Measurements from ENCODE around the gene TGM2.

Gene TGM2

DNA sequence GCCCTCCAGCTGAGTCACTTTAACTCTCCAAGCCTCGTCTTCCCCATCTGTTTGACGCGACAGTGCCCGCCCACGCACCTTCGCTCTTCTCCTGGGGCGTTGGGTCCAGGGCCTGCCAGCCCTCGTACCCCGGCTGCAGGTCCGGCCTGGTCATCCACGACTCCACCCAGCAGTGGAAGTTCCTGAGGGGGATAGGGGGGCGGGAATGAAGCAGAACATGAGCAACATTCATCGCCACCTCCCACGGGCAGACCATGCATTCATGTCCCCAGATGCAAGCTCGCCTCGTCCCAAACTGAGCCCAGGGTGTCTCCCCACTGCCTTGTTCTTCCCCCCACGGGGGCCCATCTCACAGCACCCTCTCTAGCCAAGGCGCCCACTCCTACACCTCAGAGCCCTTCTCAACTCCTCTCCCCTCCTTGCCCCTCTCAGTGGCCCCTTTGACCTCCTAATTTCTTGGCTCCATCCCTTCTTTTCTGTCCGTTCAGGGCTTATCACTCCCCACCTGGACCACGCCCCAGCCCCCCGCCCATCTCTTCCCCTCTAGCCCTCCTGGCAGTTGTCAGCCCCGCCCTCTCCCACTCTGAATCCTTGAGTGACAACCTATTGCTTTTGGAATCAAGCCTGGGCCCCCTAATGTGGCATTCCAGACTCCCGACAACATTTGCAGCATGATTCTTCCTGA is 23.7 kb downstream of the TGM2 start:
- Histone ChIP-seq H3K9me3 (replicated peaks; ENCODE audit: insufficient read depth, low read length) (no peaks in the 10 kb centered on the region), H3K36me3 (replicated peaks; ENCODE audit: insufficient read depth, low read length) (no peaks in the 10 kb centered on the region), H3F3A (ENCODE audit: insufficient read depth, low read length) (no peaks in the 10 kb centered on the region), H3K4me2 (ENCODE audit: low read depth, low read length) (no peak overlapping the region), H3K79me2 (ENCODE audit: low read length) (no peaks in the 10 kb centered on the region), H3K27ac (ENCODE audit: low read length) (no peak overlapping the region), H3K27me3 (replicated peaks; ENCODE audit: insufficient read depth, low read length) (no peaks in the 10 kb centered on the region), H4K20me1 (ENCODE audit: insufficient read depth, low read length) (no peaks in the 10 kb centered on the region), H3K9me2 (replicated peaks; ENCODE audit: insufficient read depth, low read length) (no peaks in the 10 kb centered on the region), H3K9ac (ENCODE audit: low read length) (no peak overlapping the region), H2AFZ (ENCODE audit: low read length) (no peak overlapping the region), H3K4me3 (ENCODE audit: low read length) (no peak overlapping the region), H3K4me1 (ENCODE audit: low read length) (peaks cover 18% of the 10 kb centered on the region)
- TF ChIP-seq, protein P1, sequence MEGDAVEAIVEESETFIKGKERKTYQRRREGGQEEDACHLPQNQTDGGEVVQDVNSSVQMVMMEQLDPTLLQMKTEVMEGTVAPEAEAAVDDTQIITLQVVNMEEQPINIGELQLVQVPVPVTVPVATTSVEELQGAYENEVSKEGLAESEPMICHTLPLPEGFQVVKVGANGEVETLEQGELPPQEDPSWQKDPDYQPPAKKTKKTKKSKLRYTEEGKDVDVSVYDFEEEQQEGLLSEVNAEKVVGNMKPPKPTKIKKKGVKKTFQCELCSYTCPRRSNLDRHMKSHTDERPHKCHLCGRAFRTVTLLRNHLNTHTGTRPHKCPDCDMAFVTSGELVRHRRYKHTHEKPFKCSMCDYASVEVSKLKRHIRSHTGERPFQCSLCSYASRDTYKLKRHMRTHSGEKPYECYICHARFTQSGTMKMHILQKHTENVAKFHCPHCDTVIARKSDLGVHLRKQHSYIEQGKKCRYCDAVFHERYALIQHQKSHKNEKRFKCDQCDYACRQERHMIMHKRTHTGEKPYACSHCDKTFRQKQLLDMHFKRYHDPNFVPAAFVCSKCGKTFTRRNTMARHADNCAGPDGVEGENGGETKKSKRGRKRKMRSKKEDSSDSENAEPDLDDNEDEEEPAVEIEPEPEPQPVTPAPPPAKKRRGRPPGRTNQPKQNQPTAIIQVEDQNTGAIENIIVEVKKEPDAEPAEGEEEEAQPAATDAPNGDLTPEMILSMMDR (IDR thresholded peaks at IDR 0.05; ENCODE audit: low read length): no peak
- TF ChIP-seq EZH2 (optimal IDR thresholded peaks at IDR 0.05; ENCODE audit: low read depth, low read length) (no peak), EZH2phosphoT487 (IDR thresholded peaks at IDR 0.05; ENCODE audit: low read length) (no peak)
- DNase-seq: no peak

DNA sequence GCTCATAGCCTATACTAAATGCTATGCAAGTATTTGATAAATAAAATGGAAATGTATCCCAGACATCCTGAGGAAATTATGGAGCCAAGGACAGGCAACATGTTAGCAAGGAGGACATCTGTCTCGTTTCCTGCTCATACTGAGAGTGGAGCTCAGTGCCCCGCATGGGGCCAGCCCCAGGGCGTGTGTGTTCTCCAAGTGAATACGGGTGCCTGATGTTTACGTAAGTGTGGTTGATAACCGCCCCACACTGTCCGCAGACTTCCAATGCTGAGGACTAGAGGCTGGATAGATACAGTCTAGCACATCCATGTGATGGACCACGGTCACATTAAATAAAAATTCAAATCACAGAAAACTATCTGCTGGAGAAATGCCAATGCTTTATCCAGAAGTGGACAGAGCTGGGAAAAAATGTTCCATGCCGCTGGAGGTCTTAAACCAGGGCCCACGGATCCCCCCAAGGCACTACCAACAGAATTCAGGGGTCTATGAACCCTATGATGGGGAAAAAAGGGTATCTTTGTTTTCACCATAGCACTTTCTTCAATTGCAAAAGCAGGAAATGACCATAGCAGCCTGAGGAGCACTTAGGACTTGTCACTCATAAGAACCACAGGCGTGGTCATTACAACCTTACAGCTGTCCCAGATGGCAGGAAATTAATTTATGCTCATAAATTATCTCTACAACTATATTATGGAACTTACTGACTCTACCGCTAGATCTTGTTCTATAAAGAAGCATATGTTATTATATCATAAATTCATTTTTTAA is 24.9 kb downstream of the TGM2 start:
- Histone ChIP-seq H3K9me2 (replicated peaks; ENCODE audit: insufficient read depth, low read length) (no peaks in the 10 kb centered on the region), H2AFZ (ENCODE audit: low read length) (no peak overlapping the region), H3K27ac (ENCODE audit: low read length) (no peak overlapping the region), H3K9me3 (replicated peaks; ENCODE audit: insufficient read depth, low read length) (no peaks in the 10 kb centered on the region), H3K4me1 (ENCODE audit: low read length) (peaks cover 18% of the 10 kb centered on the region), H3K79me2 (ENCODE audit: low read length) (no peaks in the 10 kb centered on the region), H3K9ac (ENCODE audit: low read length) (no peak overlapping the region), H3K4me2 (ENCODE audit: low read depth, low read length) (no peak overlapping the region), H3F3A (ENCODE audit: insufficient read depth, low read length) (no peaks in the 10 kb centered on the region), H4K20me1 (ENCODE audit: insufficient read depth, low read length) (no peaks in the 10 kb centered on the region), H3K27me3 (replicated peaks; ENCODE audit: insufficient read depth, low read length) (no peaks in the 10 kb centered on the region), H3K36me3 (replicated peaks; ENCODE audit: insufficient read depth, low read length) (no peaks in the 10 kb centered on the region), H3K4me3 (ENCODE audit: low read length) (no peak overlapping the region)
- DNase-seq: no peak
- TF ChIP-seq, protein P1 (IDR thresholded peaks at IDR 0.05; ENCODE audit: low read length): no peak
- TF ChIP-seq EZH2phosphoT487 (IDR thresholded peaks at IDR 0.05; ENCODE audit: low read length): no peak
- no peak for TF ChIP-seq EZH2 (optimal IDR thresholded peaks at IDR 0.05; ENCODE audit: low read depth, low read length)

DNA sequence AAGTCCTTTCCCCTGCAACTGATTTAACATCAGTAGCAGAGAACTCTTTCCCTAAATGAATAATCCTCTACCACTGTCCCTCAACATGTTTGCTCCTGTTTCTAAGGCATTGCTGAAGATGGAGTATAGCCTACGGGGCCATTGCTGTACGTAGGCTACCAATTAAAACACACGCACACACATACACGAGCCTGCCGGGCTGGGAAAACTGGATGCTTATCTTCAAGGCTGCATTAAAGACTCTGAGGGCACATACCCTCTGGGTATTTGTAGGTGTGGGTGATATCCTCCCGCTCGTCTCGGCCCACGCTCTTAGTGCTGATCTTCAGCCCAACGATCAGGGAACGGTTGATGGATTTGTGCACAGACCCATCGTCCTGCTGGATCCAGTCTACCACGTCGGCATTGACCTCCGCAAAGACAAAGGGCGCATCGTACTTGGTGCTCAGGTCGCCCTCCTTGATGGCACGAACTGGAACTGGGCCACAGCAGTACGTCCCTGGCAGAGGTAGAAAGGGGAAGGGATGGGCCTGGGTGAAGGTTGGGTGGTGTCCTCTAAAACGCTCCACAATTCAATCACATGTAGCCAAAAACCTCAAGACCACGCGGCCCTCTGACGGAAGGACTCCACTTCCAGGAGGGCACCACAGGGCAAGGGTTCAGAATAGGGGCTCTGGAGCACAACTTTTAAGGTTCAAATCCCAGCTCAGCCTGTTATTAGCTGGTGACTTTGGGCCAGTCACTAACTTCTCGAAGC is 25.7 kb downstream of the TGM2 start:
- no peak overlapping the region for H3K4me3 ChIP-seq (ENCODE audit: low read length)
- no peaks in the 10 kb centered on the region for H3K9me2 ChIP-seq (replicated peaks; ENCODE audit: insufficient read depth, low read length)
- H3K9ac ChIP-seq (ENCODE audit: low read length): no peak overlapping the region
- no peaks in the 10 kb centered on the region for H3K36me3 ChIP-seq (replicated peaks; ENCODE audit: insufficient read depth, low read length)
- no peak overlapping the region for H2AFZ ChIP-seq (ENCODE audit: low read length)
- no peaks in the 10 kb centered on the region for H3K79me2 ChIP-seq (ENCODE audit: low read length)
- no peak overlapping the region for H3K4me2 ChIP-seq (ENCODE audit: low read depth, low read length)
- no peaks in the 10 kb centered on the region for H3K27me3 ChIP-seq (replicated peaks; ENCODE audit: insufficient read depth, low read length)
- no peaks in the 10 kb centered on the region for H3F3A ChIP-seq (ENCODE audit: insufficient read depth, low read length)
- no peaks in the 10 kb centered on the region for H3K9me3 ChIP-seq (replicated peaks; ENCODE audit: insufficient read depth, low read length)
- peaks cover 13% of the 10 kb centered on the region for H3K4me1 ChIP-seq (ENCODE audit: low read length)
- H3K27ac ChIP-seq (ENCODE audit: low read length): no peak overlapping the region
- DNase-seq: no peak
- TF ChIP-seq EZH2phosphoT487 (IDR thresholded peaks at IDR 0.05; ENCODE audit: low read length): no peak
- TF ChIP-seq, protein P1 (IDR thresholded peaks at IDR 0.05; ENCODE audit: low read length): no peak
- TF ChIP-seq EZH2 (optimal IDR thresholded peaks at IDR 0.05; ENCODE audit: low read depth, low read length): no peak
- no peaks in the 10 kb centered on the region for H4K20me1 ChIP-seq (ENCODE audit: insufficient read depth, low read length)
